GM23248 (cell line): ENCODE data around the gene CNKSR3. TPM values are rescaled to one million over a fixed set of nuclear protein-coding genes. Genes with fewer than 3 reads are reported as not detected.

Experiments
- DNase-seq: peaks from one replicate; pipeline ENCODE4 v3.0.0-alpha.2; 2015
- H2AFZ ChIP-seq: fragments of 200-600 bp; sonication (generic); 2 replicates; pipeline ENCODE4 v1.6.1; 2016; ENCODE audit warnings: antibody characterized with exemption
- H3F3A ChIP-seq: fragments of 200-600 bp; sonication (generic); 2 replicates; pipeline ENCODE4 v1.6.1; 2016; ENCODE audit warnings: mild to moderate bottlenecking, antibody characterized with exemption, mixed run types; ENCODE audit not compliant: insufficient read depth
- H3K27ac ChIP-seq: fragments of 200-600 bp; sonication (generic); 2 replicates; pipeline ENCODE4 v1.5.1; 2016; ENCODE audit warnings: mild to moderate bottlenecking
- H3K27me3 ChIP-seq: fragments of 200-600 bp; sonication (generic); replicated peaks from 2 replicates; pipeline ENCODE4 v1.6.1; 2016; ENCODE audit warnings: mild to moderate bottlenecking; ENCODE audit not compliant: insufficient read depth
- H3K36me3 ChIP-seq: fragments of 200-600 bp; sonication (generic); 2 replicates; pipeline ENCODE4 v1.6.1; 2016; ENCODE audit warnings: low read depth, mild to moderate bottlenecking
- H3K4me1 ChIP-seq: fragments of 200-600 bp; sonication (generic); 2 replicates; pipeline ENCODE4 v1.6.1; 2016; ENCODE audit warnings: mild to moderate bottlenecking; ENCODE audit not compliant: insufficient read depth
- H3K4me2 ChIP-seq: fragments of 200-600 bp; sonication (generic); one replicate; pipeline ENCODE4 v1.6.1; 2016; ENCODE audit warnings: mild to moderate bottlenecking; ENCODE audit not compliant: unreplicated experiment
- H3K4me3 ChIP-seq: fragments of 200-600 bp; sonication (generic); 2 replicates; pipeline ENCODE4 v1.5.1; 2016; ENCODE audit warnings: mild to moderate bottlenecking
- H3K79me2 ChIP-seq: fragments of 200-600 bp; sonication (generic); 2 replicates; pipeline ENCODE4 v1.6.1; 2016; ENCODE audit warnings: mild to moderate bottlenecking; ENCODE audit not compliant: insufficient read depth
- H3K9ac ChIP-seq: fragments of 200-600 bp; sonication (generic); 2 replicates; pipeline ENCODE4 v1.6.1; 2016; ENCODE audit warnings: mild to moderate bottlenecking
- H3K9me2 ChIP-seq: fragments of 200-600 bp; sonication (generic); 2 replicates; pipeline ENCODE4 v1.6.1; 2016; ENCODE audit warnings: mixed run types, mild to moderate bottlenecking, moderate library complexity; ENCODE audit not compliant: insufficient read depth
- H3K9me3 ChIP-seq: fragments of 200-600 bp; sonication (generic); one replicate; pipeline ENCODE4 v1.6.1; 2017; ENCODE audit warnings: low read depth
- H4K20me1 ChIP-seq: fragments of 200-600 bp; sonication (generic); 2 replicates; pipeline ENCODE4 v1.6.0; 2016; ENCODE audit not compliant: insufficient read depth
- EZH2 ChIP-seq: fragments of 200-600 bp; sonication (generic); IDR thresholded peaks from 2 replicates; pipeline ENCODE4 v1.6.1; 2018; ENCODE audit warnings: antibody characterized with exemption, mild to moderate bottlenecking; ENCODE audit not compliant: insufficient read depth, poor library complexity, severe bottlenecking
- EZH2phosphoT487 ChIP-seq: fragments of 200-600 bp; sonication (generic); IDR thresholded peaks from 2 replicates; pipeline ENCODE4 v1.6.1; 2018; ENCODE audit warnings: antibody characterized with exemption, moderate library complexity, mild to moderate bottlenecking, low read depth; ENCODE audit not compliant: insufficient read depth
- WGBS, 2 experiments: methylation state at CpG; one replicate each; pipeline ENCODE4 v1.1.6; 2015 to 2017; ENCODE audit warnings: low lambda C conversion rate in 2 of 2, low coverage in 1 of 2; ENCODE audit errors: missing lambda C conversion rate in 2 of 2; 5-methylcytosine and 5-hydroxymethylcytosine counted together
- in situ Hi-C: fragments of 300-500 bp; cut with MboI; formaldehyde crosslinking; loops from 2 replicates; pipeline ENCODE4 v1.15.0; 2020
- polyA plus RNA-seq: library from polyadenylated mRNA; unstranded; fragments of >200 nt; fragmentation: Nextera tagmentation; extraction: Ambion mirVana; gene quantifications from 2 replicates; pipeline ENCODE4 v1.2.1, GENCODE V29; 2016
- small RNA-seq: library from RNA; depleted of rRNA; stranded (forward); fragments of <200 nt; gene quantifications from one replicate; pipeline ENCODE3, GENCODE V24; 2014; ENCODE audit warnings: low read depth, low replicate concordance
- total RNA-seq: library from RNA; depleted of rRNA; stranded (reverse); fragments of >200 nt; shearing (Covaris generic); gene quantifications from 2 replicates; pipeline ENCODE4 v1.2.3, GENCODE V29; 2014; rRNA removed

Gene CNKSR3
- total and polyA plus RNA-seq, 2 experiments from 2014 or later = 1.7 to 1.9 TPM

GRCh38 chr6:154345811-154346210 is 164.7 kb downstream of the CNKSR3 start:
- no peaks in the 10 kb centered on the region for H3K9me3 ChIP-seq
- 0 out of 2 replicates have a peak, but pooled peaks cover 9% of the 10 kb centered on the region for H3K27me3 ChIP-seq
- no peaks in the 10 kb centered on the region for H3K79me2 ChIP-seq
- in situ Hi-C loops = loop anchor here (10.0 kb wide), 1 partner anchor 191 kb away; no protein-coding TSS in a partner anchor
- H3K4me3 ChIP-seq = no peak overlapping the region
- no peaks in the 10 kb centered on the region for H3K9me2 ChIP-seq
- H3K4me1 ChIP-seq = no peaks in the 10 kb centered on the region
- no peak overlapping the region for H2AFZ ChIP-seq
- no peaks in the 10 kb centered on the region for H4K20me1 ChIP-seq
- H3K27ac ChIP-seq = no peak overlapping the region
- 71 to 83% methylated on average over 4 of the region's 4 CpGs for WGBS, 2 experiments
- no peak overlapping the region for H3K9ac ChIP-seq
- H3F3A ChIP-seq = no peaks in the 10 kb centered on the region
- H3K36me3 ChIP-seq = no peaks in the 10 kb centered on the region
- TF ChIP-seq EZH2phosphoT487 (no peak), EZH2 (no peak)
- H3K4me2 ChIP-seq = no peak overlapping the region
- no peak for DNase-seq

- in situ Hi-C loops = loop anchor here (10.0 kb wide), 1 partner anchor 189 kb away; no protein-coding TSS in a partner anchor
- Histone ChIP-seq H3K36me3 (no peaks in the 10 kb centered on the region), H3K27me3 (0 out of 2 replicates have a peak, but pooled peaks cover 8% of the 10 kb centered on the region), H2AFZ (peak overlapping the region; percentile 19), H3K9me2 (no peaks in the 10 kb centered on the region), H3F3A (no peaks in the 10 kb centered on the region), H3K9me3 (no peaks in the 10 kb centered on the region), H3K9ac (no peak overlapping the region), H3K4me2 (peak overlapping the region; percentile 2), H4K20me1 (no peaks in the 10 kb centered on the region), H3K4me1 (no peaks in the 10 kb centered on the region), H3K4me3 (no peak overlapping the region), H3K79me2 (no peaks in the 10 kb centered on the region), H3K27ac (no peak overlapping the region)
- DNase-seq = peak; percentile 79
- TF ChIP-seq EZH2 = no peak
- TF ChIP-seq EZH2phosphoT487 = no peak
- WGBS, 2 experiments = 23 to 24% methylated on average over 16 of the region's 16 CpGs
These were observed 166.8 kb downstream of the CNKSR3 start for GRCh38 chr6:154343473-154344308.

GRCh38 chr6:154341871-154342270 is 168.6 kb downstream of the CNKSR3 start:
- no peaks in the 10 kb centered on the region for H3K36me3 ChIP-seq
- no peaks in the 10 kb centered on the region for H3K9me2 ChIP-seq
- no peak overlapping the region for H3K27ac ChIP-seq
- no peaks in the 10 kb centered on the region for H3K79me2 ChIP-seq
- H2AFZ ChIP-seq = no peak overlapping the region
- no peaks in the 10 kb centered on the region for H4K20me1 ChIP-seq
- H3K4me1 ChIP-seq = no peaks in the 10 kb centered on the region
- no peak overlapping the region for H3K4me2 ChIP-seq
- no peaks in the 10 kb centered on the region for H3K27me3 ChIP-seq
- no peak overlapping the region for H3K4me3 ChIP-seq
- TF ChIP-seq EZH2 (no peak), EZH2phosphoT487 (no peak)
- H3F3A ChIP-seq = no peaks in the 10 kb centered on the region
- 72 to 76% methylated on average over 5 of the region's 5 CpGs for WGBS, 2 experiments
- no peaks in the 10 kb centered on the region for H3K9me3 ChIP-seq
- H3K9ac ChIP-seq = no peak overlapping the region
- in situ Hi-C loops = loop anchor here (10.0 kb wide), 1 partner anchor 187 kb away; no protein-coding TSS in a partner anchor
- DNase-seq = no peak

GRCh38 chr6:154341336-154341735 is 169.1 kb downstream of the CNKSR3 start:
- TF ChIP-seq EZH2phosphoT487 = no peak
- no peak for TF ChIP-seq EZH2
- H3K9me2 ChIP-seq = no peaks in the 10 kb centered on the region
- no peak overlapping the region for H3K9ac ChIP-seq
- H3K36me3 ChIP-seq = no peaks in the 10 kb centered on the region
- no peaks in the 10 kb centered on the region for H3K27me3 ChIP-seq
- no peaks in the 10 kb centered on the region for H3K4me1 ChIP-seq
- H3F3A ChIP-seq = no peaks in the 10 kb centered on the region
- no peaks in the 10 kb centered on the region for H3K79me2 ChIP-seq
- in situ Hi-C loops = loop anchor here (10.0 kb wide), 1 partner anchor 187 kb away; no protein-coding TSS in a partner anchor
- no peaks in the 10 kb centered on the region for H4K20me1 ChIP-seq
- H3K4me2 ChIP-seq = no peak overlapping the region
- no peak for DNase-seq
- no peaks in the 10 kb centered on the region for H3K9me3 ChIP-seq
- no peak overlapping the region for H3K4me3 ChIP-seq
- WGBS, 2 experiments = 65 to 66% methylated on average over 4 of the region's 4 CpGs
- no peak overlapping the region for H3K27ac ChIP-seq
- H2AFZ ChIP-seq = no peak overlapping the region

Small RNA genes within 50 kb of the gene (small RNA-seq; reads per million reads assigned to genes)
- gene AL357075.2 = not detected

Other genes starting within 250 kb of the CNKSR3 start
- not detected in 2 replicates for gene IPCEF1, start 153.9 kb downstream of the CNKSR3 start, total RNA-seq
- not detected in 2 replicates for gene IPCEF1, start 153.9 kb downstream of the CNKSR3 start, polyA plus RNA-seq
- gene SCAF8, start 222.7 kb upstream of the CNKSR3 start, total RNA-seq = 22.3 and 39.2 TPM in 2 replicates
- 10.3 and 11.7 TPM in 2 replicates for gene SCAF8, start 222.7 kb upstream of the CNKSR3 start, polyA plus RNA-seq